HepG2 (cell line): ENCODE results near the gene ZNF79. TPM values are rescaled to one million over a fixed set of nuclear protein-coding genes. Genes with fewer than 3 reads are reported as not detected.

Source experiments
- AFF4 ChIP-seq: sonication (generic); formaldehyde crosslinking; IDR thresholded peaks from 2 replicates; pipeline ENCODE4 v1.4.0; 2020; ENCODE audit warnings: missing genetic modification reagents
- AHR ChIP-seq: IDR thresholded peaks from 2 replicates; pipeline ENCODE4 v1.6.1; 2018; ENCODE audit warnings: missing genetic modification reagents, missing compliant biosample characterization
- CAMTA2 ChIP-seq: sonication (generic); formaldehyde crosslinking; IDR thresholded peaks from 2 replicates; pipeline ENCODE4 v1.4.0; 2020; ENCODE audit warnings: mild to moderate bottlenecking, missing genetic modification reagents, borderline replicate concordance
- CREB1 ChIP-seq, 2 experiments: fragments of 450-650 bp in 1 of 2; IDR thresholded peaks; 2 replicates each; pipeline ENCODE4 v1.6.1; 2016 to 2017; ENCODE audit warnings: control low read depth in 1 of 2, mild to moderate bottlenecking in 1 of 2, missing compliant biosample characterization in 1 of 2, missing genetic modification characterization in 1 of 2
- FOSL1 ChIP-seq: sonication (generic); formaldehyde crosslinking; IDR thresholded peaks from 2 replicates; pipeline ENCODE4 v1.9.0; 2021; ENCODE audit warnings: missing genetic modification reagents, borderline replicate concordance
- FOXA1 ChIP-seq, 2 experiments: fragments of 450-650 bp in 1 of 2; sonication (generic) in 1 of 2; formaldehyde crosslinking in 1 of 2; IDR thresholded peaks; 2 replicates each; pipeline versions ENCODE4 v1.4.0 to v1.6.1; 2016 to 2020; ENCODE audit warnings: missing genetic modification reagents in 1 of 2
- MATR3 ChIP-seq: sonication (generic); formaldehyde crosslinking; IDR thresholded peaks from 2 replicates; pipeline ENCODE4 v1.4.0; 2020; ENCODE audit warnings: missing genetic modification reagents
- MXD1 ChIP-seq: sonication (generic); formaldehyde crosslinking; IDR thresholded peaks from 2 replicates; pipeline ENCODE4 v1.4.0; 2020; ENCODE audit warnings: mild to moderate bottlenecking, missing genetic modification reagents
- MXD4 ChIP-seq: IDR thresholded peaks from 2 replicates; pipeline ENCODE4 v1.6.1; 2016; ENCODE audit warnings: mild to moderate bottlenecking, missing biosample characterization, missing genetic modification reagents
- NR2F6 ChIP-seq, 2 experiments: IDR thresholded peaks; 2 replicates each; pipeline ENCODE4 v1.6.1; 2016; ENCODE audit warnings: antibody characterized with exemption in 1 of 2, mild to moderate bottlenecking in 1 of 2
- RAD51 ChIP-seq: fragments of 450-650 bp; IDR thresholded peaks from 2 replicates; pipeline ENCODE4 v1.6.1; 2016; ENCODE audit warnings: borderline replicate concordance
- SOX5 ChIP-seq: IDR thresholded peaks from 2 replicates; pipeline ENCODE4 v1.6.1; 2016; ENCODE audit warnings: borderline replicate concordance
- ZFP90 ChIP-seq: sonication (generic); formaldehyde crosslinking; IDR thresholded peaks from 2 replicates; pipeline ENCODE4 v1.8.0; 2022; ENCODE audit warnings: missing genetic modification reagents, mild to moderate bottlenecking, inconsistent platforms, borderline replicate concordance
- ZNF121 ChIP-seq: sonication (generic); formaldehyde crosslinking; IDR thresholded peaks from 2 replicates; pipeline ENCODE4 v1.5.0; 2020; ENCODE audit warnings: mild to moderate bottlenecking, missing genetic modification reagents
- ZNF280D ChIP-seq: sonication (generic); formaldehyde crosslinking; IDR thresholded peaks from 2 replicates; pipeline ENCODE4 v1.5.1; 2020; ENCODE audit warnings: mild to moderate bottlenecking, missing genetic modification reagents
- ZNF34 ChIP-seq: sonication (generic); formaldehyde crosslinking; IDR thresholded peaks from 2 replicates; pipeline ENCODE4 v1.4.0; 2020; ENCODE audit warnings: mild to moderate bottlenecking, missing genetic modification reagents, borderline replicate concordance
- polyA plus RNA-seq, 8 experiments: library from polyadenylated mRNA; depleted of rRNA in 3 of 8; stranded (reverse) in 7 of 8; unstranded in 1 of 8; fragments of >200 nt; fragmentation: Illumina TruSeq in 4 of 8; extraction: Trizol in 4 of 8; gene quantifications; 2 replicates each; pipeline versions ENCODE4 v1.2.1 to v1.2.3, GENCODE V29; 2011 to 2016; ENCODE audit warnings: low read depth in 4 of 8, missing spikeins in 1 of 8, mixed read lengths in 1 of 8; ENCODE audit not compliant: insufficient read depth in 1 of 8
- total RNA-seq, 5 experiments: library from RNA; depleted of rRNA; stranded (reverse); fragments of >200 nt; fragmentation: Illumina TruSeq; extraction: Trizol; gene quantifications; 2 replicates each; pipeline ENCODE4 v1.2.3, GENCODE V29; 2016; ENCODE audit warnings: low read depth in 1 of 5
- TF ChIP-seq, protein P1 (sequence below): sonication (generic); formaldehyde crosslinking; IDR thresholded peaks from 2 replicates; pipeline ENCODE4 v1.5.0; 2020; ENCODE audit warnings: mild to moderate bottlenecking, missing genetic modification reagents, moderate library complexity
- TF ChIP-seq, protein P2 (sequence below): sonication (generic); formaldehyde crosslinking; IDR thresholded peaks from 2 replicates; pipeline ENCODE4 v1.4.0; 2020; ENCODE audit warnings: missing genetic modification reagents

The ZNF79 gene
- total and polyA plus RNA-seq, 2 of the 13 experiments (the other 11 are each of a cell fraction or from before 2014, with no cell fraction given), result 3.7 to 8.1 TPM

GRCh38 chr9:127423934-127424675 is at the start of gene ZNF79 (continued):
- TF ChIP-seq AFF4 (CRISPR knock-in tag) (no peak), RAD51 (no peak), SOX5 (CRISPR knock-in tag) (no peak; the same call in 1 of the 2 replicates), ZFP90 (no peak), ZNF34 (CRISPR knock-in tag) (no peak), MATR3 (no peak), FOSL1 (no peak), CREB1 (IDR thresholded peaks at IDR 0.05) (peak; percentile 89), CREB1 (CRISPR knock-in tag; IDR thresholded peaks at IDR 0.05) (peak; percentile 99), MXD4 (peak; percentile 70), AHR (CRISPR knock-in tag) (peak; percentile 5; the same call in 1 of the 2 replicates), CAMTA2 (CRISPR knock-in tag) (0 out of 2 replicates have a peak, but pooled peaks have one; percentile 7), ZNF280D (no peak), NR2F6 (IDR thresholded peaks at IDR 0.05) (no peak), NR2F6 (CRISPR knock-in tag; IDR thresholded peaks at IDR 0.05) (0 out of 2 replicates have a peak, but pooled peaks have one; percentile 11), MXD1 (CRISPR knock-in tag) (no peak; the same call in 1 of the 2 replicates), FOXA1 (IDR thresholded peaks at IDR 0.05) (no peak), FOXA1 (CRISPR knock-in tag; IDR thresholded peaks at IDR 0.05) (no peak), ZNF121 (CRISPR knock-in tag) (no peak)
- TF ChIP-seq, protein P1, sequence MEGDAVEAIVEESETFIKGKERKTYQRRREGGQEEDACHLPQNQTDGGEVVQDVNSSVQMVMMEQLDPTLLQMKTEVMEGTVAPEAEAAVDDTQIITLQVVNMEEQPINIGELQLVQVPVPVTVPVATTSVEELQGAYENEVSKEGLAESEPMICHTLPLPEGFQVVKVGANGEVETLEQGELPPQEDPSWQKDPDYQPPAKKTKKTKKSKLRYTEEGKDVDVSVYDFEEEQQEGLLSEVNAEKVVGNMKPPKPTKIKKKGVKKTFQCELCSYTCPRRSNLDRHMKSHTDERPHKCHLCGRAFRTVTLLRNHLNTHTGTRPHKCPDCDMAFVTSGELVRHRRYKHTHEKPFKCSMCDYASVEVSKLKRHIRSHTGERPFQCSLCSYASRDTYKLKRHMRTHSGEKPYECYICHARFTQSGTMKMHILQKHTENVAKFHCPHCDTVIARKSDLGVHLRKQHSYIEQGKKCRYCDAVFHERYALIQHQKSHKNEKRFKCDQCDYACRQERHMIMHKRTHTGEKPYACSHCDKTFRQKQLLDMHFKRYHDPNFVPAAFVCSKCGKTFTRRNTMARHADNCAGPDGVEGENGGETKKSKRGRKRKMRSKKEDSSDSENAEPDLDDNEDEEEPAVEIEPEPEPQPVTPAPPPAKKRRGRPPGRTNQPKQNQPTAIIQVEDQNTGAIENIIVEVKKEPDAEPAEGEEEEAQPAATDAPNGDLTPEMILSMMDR (CRISPR knock-in tag), result 0 out of 2 replicates have a peak, but pooled peaks have one; percentile 8
- TF ChIP-seq, protein P2, sequence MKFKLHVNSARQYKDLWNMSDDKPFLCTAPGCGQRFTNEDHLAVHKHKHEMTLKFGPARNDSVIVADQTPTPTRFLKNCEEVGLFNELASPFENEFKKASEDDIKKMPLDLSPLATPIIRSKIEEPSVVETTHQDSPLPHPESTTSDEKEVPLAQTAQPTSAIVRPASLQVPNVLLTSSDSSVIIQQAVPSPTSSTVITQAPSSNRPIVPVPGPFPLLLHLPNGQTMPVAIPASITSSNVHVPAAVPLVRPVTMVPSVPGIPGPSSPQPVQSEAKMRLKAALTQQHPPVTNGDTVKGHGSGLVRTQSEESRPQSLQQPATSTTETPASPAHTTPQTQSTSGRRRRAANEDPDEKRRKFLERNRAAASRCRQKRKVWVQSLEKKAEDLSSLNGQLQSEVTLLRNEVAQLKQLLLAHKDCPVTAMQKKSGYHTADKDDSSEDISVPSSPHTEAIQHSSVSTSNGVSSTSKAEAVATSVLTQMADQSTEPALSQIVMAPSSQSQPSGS, result peak; percentile 58
